ENCODE data around the gene KIF23.

KIF23 gene

GRCh38 chr15:69452692-69453521 lies 38.8 kb downstream of the KIF23 start, which contains the start of gene RPLP1:
Gene RPLP1 (plus strand): TSS chr15:69452818. CDS start chr15:69452949, 131 bp downstream.
- peak; percentile 98 for DNase-seq (ENCODE audit: low read depth)
- TF ChIP-seq, protein P1, sequence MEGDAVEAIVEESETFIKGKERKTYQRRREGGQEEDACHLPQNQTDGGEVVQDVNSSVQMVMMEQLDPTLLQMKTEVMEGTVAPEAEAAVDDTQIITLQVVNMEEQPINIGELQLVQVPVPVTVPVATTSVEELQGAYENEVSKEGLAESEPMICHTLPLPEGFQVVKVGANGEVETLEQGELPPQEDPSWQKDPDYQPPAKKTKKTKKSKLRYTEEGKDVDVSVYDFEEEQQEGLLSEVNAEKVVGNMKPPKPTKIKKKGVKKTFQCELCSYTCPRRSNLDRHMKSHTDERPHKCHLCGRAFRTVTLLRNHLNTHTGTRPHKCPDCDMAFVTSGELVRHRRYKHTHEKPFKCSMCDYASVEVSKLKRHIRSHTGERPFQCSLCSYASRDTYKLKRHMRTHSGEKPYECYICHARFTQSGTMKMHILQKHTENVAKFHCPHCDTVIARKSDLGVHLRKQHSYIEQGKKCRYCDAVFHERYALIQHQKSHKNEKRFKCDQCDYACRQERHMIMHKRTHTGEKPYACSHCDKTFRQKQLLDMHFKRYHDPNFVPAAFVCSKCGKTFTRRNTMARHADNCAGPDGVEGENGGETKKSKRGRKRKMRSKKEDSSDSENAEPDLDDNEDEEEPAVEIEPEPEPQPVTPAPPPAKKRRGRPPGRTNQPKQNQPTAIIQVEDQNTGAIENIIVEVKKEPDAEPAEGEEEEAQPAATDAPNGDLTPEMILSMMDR (IDR thresholded peaks at IDR 0.05; ENCODE audit: insufficient read depth, low read depth, low read length, missing control alignments), result no peak
- H3K4me3 ChIP-seq (ENCODE audit: low read depth, low read length), result peak within 1 kb of the TSS; percentile 72

GRCh38 chr15:69454953-69455352 lies 40.8 kb downstream of the KIF23 start:
- TF ChIP-seq, protein P1 (IDR thresholded peaks at IDR 0.05; ENCODE audit: insufficient read depth, low read depth, low read length, missing control alignments), result no peak
- DNase-seq (ENCODE audit: low read depth), result no peak
- H3K4me3 ChIP-seq (ENCODE audit: low read depth, low read length), result peak overlapping the region; percentile 72

GRCh38 chr15:69456208-69457166 lies 42.3 kb downstream of the KIF23 start:
- DNase-seq (ENCODE audit: low read depth), result peak; percentile 31
- TF ChIP-seq, protein P1 (IDR thresholded peaks at IDR 0.05; ENCODE audit: insufficient read depth, low read depth, low read length, missing control alignments), result no peak
- no peak overlapping the region for H3K4me3 ChIP-seq (ENCODE audit: low read depth, low read length)

- no peak overlapping the region for H3K4me3 ChIP-seq (ENCODE audit: low read depth, low read length)
- peak; percentile 47 for DNase-seq (ENCODE audit: low read depth)
- TF ChIP-seq, protein P1 (IDR thresholded peaks at IDR 0.05; ENCODE audit: insufficient read depth, low read depth, low read length, missing control alignments), result no peak
These were observed 43.4 kb downstream of the KIF23 start for GRCh38 chr15:69457304-69458280.

DNA sequence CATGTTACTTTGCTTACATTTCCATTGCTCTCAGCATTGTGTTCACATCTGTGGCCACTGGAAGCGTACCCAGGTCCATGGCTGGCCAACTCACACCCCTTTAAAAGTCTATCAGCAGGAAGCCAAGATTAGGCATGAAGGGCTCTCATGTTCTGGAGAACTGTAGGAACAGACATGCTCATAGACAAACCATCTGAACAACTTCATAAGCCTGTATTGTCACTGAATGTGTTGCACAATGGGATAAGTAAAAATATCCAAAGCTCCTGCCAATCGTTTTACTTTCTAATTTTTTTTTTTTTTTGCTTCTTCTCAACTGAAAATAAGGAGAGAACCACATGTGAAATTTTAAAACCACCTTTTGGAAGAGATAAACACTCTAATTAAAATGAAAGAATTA lies 44.9 kb downstream of the KIF23 start:
- no peak overlapping the region for H3K4me3 ChIP-seq (ENCODE audit: low read depth, low read length)
- DNase-seq (ENCODE audit: low read depth), result no peak
- TF ChIP-seq, protein P1 (IDR thresholded peaks at IDR 0.05; ENCODE audit: insufficient read depth, low read depth, low read length, missing control alignments), result no peak

- H3K4me3 ChIP-seq (ENCODE audit: low read depth, low read length), result no peak overlapping the region
- TF ChIP-seq, protein P1 (IDR thresholded peaks at IDR 0.05; ENCODE audit: insufficient read depth, low read depth, low read length, missing control alignments), result no peak
- no peak for DNase-seq (ENCODE audit: low read depth)
These were observed 46.3 kb downstream of the KIF23 start for GRCh38 chr15:69460481-69460880.

Data from GM12865 (cell line).